Middle frontal gyrus (tissue), 1 donor: Measurements from ENCODE around the gene RPS5.
"Not testable (repeated sequence)": the region's sequence is repeated elsewhere in the genome, so short reads cannot be mapped to it uniquely, and the experiment has no call there.

ENCODE experiments used
- DNase-seq: peaks from one replicate; pipeline ENCODE4 v3.0.0-alpha.2; 2015; ENCODE audit warnings: low spot score; ENCODE audit errors: extremely low spot score

RPS5 gene

DNA sequence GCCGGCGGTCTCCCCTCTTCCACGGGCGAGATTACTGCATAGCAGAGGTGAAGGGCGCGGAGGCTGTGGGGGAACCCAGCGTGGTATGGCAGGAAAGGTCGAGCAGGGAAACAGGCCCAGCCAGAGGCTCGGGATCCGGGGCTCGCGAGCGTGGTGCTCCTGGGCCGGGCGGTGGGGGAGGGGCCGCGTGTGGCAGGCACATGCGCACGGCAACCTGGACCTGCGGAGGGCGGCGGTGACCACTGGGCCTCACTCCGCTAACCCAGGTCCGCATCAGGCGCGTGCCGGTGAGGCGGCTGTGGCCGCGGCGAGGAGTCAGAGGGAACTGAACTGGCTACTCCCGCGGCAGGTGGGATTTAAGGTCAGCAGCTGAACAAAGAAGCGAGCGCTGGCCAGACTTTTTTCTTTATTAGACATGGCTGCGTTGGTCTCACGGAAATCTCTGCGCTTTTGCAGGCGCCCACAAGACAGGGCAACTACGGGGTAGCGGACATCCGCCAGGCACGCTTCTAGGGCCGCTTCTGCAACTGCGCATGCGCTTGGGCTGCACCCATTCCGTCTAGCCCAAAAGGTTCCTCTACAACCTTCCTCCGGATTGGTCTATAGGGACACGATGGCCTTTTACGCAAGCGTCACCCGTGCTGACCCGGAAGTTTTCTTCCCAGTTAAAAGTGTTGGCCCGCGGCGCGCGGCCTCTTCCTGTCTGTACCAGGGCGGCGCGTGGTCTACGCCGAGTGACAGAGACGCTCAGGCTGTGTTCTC, at the start of gene RPS5:
RPS5 (plus strand) TSS at position 694 of the 762 bp plus-strand sequence. CDS start 869 bp downstream, outside the sequence.
- peak; percentile 99 for DNase-seq

DNA sequence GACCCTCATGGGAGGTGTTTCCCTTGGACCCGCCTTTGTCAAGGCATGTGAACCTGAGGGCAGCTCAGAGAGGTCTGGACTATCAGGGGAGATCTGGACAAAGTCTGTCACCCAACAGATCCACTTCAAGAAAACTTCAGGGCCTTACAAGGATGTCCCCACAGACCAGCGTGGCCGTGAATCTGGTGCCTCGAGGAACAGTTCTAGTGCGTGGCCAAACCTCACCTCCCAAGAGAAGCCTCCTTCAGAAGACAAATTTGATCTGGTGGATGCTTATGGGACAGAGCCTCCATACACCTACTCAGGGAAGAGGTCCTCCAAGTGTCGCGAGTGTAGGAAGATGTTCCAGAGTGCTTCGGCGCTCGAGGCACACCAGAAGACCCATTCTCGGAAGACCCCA, 48.7 kb upstream of the RPS5 start:
- DNase-seq: no peak

DNA sequence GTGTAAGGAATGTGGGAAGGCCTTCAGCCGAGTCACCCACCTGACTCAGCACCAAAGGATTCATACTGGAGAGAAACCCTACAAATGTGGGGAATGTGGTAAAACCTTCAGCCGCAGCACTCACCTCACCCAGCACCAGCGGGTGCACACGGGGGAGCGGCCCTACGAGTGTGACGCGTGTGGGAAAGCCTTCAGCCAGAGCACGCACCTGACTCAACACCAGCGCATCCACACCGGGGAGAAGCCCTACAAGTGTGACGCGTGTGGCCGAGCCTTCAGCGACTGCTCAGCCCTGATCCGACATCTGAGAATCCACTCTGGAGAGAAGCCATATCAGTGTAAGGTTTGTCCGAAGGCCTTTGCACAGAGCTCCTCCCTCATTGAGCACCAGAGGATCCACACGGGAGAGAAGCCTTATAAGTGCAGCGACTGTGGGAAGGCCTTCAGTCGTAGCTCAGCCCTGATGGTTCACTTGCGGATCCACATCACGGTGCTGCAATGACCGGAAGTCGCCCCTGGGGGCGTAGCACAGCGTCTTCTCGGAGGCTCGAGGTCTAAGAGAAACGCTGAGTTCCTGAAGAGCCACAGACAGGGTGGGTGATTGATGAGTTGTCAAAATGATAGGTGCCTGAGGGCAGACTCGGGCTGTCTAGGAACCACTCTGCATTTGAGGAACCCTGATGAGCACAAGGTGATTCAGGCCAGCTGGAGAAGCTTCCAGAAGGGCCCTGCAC, 48.1 kb upstream of the RPS5 start:
- DNase-seq: no peak

DNA sequence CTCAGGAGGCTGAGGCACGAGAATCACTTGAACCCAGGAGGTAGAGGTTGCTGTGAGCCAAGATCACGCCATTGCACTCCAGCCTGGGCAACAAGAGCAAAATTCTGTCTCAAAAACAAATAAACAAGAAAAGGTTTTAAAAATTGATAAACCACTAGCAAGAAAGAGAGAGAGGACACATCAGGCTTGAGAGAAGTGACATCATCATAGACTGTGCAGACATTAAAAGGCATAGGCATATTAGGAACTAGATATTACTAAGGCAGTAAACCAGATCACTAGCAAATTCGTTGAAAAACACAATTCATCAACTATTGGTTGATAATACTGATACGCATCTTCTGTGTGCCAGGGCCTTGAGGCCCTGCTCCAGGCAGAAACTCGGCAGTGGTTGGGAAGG, 41.5 kb upstream of the RPS5 start:
- DNase-seq: no peak

DNA sequence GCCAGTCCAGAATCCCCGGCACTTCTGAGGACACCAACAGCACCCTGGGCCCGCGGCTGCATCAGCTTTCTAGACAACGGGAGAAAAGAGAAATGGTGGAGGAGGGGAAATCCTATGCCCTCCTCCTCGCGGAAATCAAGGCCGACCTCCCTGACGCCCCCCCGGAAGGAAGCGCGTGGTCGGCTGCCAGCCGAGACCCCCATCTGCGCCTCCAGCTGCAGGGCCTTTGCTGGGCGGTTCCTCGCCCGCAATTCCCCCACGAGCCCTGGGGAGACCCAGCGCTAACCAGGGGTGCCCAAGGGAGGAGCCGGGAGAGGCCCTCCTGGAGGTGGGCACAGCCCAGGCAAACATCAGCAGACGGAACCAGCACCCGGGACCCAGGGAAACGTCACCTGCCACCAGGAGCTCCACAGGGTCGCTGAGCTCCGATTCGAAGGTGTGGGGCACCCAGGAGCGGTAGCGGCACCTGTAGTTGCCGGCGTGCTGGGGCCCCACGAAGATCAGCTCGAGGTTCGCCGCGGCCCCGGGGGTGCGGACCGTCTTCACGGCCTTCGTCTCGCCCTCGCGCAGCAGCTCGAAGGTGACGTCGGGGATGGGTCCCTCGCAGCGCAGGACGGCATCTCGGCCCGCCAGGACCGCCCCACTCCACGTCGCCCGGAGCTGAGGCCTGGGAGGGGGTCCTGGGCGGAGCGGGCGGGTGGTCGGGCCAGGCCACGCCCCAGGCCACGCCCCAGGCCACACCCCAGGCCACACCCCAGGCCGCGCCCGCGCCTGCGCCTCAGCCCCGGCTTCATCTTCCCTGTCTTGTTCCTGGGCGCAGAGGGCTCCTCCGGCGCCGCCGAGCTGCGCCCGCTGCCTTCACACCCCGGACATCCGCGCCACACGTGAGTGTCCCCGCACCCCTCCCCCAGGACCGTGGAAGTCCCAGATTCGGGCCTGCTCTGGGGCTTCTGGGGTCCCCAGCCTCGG, 39.8 kb upstream of the RPS5 start:
- peak; percentile 54 for DNase-seq

DNA sequence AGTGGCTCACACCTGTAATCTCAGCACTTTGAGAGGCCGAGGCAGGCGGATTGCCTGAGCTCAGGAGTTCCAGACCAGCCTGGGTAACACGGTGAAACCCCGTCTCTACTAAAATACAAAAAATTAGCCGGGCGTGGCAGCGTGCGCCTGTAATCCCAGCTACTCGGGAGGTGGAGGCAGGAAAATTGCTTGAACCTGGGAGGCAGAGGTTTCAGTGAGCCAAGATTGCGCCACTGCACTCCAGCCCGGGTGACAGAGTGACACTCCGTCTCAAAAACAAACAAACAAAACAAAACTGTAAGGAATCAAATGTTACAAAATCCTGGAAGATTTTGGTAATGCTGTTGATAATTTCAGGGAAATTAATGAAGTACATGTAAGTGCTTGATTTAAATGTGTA, 39.0 kb upstream of the RPS5 start:
- DNase-seq: not testable (repeated sequence)

DNA sequence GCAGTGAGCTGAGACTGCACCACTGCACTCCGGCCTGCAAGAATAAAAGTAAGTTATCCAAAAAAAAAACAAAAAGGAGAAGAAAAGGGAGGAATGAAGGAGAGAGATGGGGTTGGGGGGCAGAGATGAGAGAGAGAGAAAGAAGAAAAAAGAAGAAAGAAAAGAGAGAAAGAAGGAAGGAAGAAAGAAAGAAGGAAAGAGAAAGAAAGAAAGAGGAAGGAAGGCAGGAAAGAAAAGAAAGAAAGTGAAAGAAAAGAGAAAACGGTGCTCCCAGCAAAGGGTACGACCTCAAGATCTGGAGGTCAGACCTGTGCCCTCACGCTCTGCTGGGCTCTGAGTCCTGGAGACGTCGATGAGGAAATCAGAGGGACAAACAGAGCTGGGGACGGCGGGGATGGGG, 37.5 kb upstream of the RPS5 start:
- DNase-seq: no peak

DNA sequence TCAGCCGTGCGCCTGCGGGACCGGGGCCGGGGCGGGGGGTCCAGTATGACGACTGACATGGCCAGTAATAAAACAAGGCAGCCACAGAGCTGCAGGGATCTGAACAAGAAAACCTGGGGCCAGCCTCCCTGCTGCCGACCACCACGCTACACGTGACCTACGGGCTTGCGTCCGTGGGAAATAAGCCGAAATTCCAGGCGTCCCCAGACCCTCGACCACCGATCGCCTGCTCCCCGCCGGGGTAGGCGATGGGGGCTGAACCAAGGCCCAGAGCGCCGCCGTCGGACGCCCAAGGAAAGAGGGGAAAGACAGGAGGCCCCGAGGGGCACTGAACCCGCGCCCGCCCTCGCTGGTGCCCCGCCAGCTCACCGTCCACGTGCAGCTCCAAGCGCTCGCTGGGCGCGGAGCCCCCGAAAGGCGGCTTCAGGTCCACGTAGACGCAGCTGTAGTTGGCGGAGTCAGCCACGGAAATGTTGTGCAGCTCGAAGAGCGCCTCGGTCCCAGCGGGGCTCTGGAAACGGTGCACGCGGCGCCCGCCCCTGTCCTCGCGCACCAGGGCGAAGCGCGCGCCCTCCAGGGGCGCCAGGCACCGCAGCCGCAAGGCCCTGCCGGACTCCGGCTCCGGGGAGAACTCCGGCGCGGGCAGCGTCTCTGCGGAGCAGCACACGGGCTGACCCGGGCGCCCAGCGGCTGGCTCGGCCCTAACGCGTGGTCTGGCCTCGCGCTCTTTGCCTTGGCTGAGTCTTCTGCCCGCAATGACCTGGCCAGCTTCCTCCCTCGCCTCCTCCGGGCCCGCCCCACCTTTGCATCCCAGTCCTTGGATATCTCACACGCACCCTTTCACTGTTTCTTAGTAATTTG, 36.8 kb upstream of the RPS5 start:
- no peak for DNase-seq

DNA sequence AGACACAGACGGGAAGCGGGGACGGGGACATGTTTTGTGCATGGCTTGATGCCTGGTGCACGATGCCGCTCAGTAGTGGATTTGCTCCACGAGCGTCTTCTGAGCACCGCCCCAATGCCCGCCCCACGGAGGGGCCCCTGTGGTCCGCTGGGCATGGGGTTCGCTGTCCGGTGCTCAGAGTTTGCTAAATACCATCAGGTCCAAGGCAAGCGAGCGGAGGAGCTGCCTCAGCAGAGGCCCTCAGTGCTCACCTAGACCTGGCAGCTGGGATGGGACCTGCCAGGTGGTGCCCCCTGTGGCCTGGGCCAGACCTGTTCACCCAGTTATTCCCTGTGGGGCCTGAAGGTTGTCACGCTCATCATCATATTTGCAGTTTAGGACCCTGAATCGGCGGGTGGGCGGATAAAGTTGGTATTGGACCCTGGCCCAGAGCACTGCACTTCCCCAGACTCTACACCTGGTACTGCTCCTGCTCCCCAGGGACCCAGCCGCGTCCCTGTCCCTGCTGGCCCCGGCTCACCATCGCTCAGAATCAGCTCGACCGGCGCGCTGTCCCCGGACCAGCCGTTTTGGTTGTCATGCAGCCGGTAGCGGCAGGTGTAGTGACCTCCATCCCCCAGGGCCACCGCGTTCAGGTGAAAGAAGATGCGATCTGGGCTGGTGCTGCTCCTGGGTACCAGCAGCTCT, 36.1 kb upstream of the RPS5 start:
- DNase-seq: no peak

DNA sequence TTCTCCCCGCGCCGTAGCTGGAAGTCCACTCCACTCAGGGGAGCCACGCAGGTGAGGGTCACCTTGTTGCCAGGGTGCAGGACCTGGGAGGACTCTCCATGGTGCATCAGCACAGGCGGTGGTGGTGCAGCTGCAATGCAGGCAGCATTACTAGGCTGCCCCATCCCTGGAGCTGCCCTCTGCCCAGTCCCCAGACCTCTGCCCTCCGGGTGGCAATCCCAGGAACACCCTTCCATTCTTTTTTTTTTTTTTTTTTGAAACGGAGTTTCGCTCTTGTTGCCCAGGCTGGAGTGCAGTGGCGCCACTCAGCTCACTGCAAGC, 35.6 kb upstream of the RPS5 start:
- no peak for DNase-seq

DNA sequence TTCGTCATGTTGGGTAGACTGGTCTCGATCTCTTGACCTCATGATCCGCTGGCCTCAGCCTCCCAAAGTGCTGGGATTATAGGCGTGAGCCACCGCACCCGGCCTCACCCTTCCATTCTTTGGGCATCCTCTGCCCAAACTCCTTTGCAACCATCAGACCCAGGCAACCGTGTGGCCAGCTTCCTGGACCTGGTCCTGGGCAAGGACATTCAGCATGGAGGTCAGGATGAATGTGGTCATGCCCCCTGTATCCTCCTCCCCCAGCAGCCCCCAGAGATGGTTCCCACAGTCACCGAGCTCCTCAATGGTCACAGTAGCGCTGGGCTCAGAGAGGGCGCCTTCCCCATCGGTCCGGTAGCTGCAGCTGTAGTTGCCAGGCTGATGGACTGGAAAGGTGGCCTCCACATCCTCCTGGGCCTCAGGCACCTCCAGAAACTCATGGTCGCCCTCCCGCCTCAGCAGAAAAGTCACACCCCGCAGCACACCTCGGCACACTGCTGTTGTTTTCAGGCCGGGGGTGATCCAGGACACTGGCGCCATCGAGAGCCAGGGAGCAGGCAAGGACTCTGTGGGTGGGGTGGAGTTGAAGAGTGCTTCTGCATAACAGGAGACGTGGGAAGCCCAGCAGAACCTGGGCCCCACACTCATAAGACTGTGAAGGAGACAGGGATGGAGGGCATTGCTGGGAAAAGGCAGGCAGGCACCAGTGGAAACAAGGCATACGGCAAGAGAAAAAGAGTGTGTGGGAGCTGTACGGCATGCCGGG, 34.9 kb upstream of the RPS5 start:
- DNase-seq: no peak

DNA sequence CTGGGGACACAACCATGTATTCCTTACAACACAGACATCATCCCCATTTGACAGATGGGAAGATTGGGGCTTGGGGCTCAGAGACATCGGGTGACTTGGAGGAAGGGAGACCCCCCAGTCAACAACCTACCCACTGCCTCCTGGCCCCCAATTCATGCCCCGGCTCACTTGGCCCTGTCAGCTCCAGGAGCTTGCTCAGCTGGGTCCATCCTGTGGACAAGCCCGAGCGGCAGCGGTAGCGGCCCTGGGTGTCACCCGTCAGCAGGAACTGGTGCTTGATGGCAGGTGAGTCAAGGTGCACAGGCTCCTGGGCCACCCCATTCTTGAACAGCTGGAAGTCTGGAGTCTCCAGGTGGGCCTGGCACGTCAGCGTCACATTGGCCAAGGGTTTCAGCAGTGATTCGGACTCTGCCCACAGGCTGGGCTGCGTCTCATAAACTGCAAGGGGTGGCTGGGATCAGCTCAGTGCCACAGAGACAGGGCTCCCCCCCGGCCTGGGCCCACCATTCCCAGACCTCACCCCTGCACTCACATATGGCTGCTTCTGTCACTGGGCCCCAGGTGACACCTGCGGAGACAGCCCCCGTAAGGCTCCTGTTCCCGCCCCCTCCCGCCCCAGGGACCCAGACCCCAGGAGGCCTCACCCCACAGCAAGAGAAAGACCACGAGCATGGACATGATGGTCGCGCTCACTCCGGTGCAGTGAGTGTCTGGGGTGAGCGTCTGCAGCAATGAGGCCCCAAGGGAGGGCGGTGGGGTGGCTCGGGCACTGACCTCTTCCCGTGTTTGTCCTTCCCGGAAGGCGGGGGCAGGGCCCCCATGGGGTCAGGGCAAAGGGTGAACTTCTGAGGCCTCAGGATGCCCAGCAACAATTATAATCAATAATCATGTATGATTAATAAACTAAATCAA, 34.1 kb upstream of the RPS5 start, which contains the start of gene A1BG:
A1BG (minus strand) TSS at position 733 of the 912 bp plus-strand sequence; CDS start at position 678, 55 bp downstream.
- no peak for DNase-seq

DNA sequence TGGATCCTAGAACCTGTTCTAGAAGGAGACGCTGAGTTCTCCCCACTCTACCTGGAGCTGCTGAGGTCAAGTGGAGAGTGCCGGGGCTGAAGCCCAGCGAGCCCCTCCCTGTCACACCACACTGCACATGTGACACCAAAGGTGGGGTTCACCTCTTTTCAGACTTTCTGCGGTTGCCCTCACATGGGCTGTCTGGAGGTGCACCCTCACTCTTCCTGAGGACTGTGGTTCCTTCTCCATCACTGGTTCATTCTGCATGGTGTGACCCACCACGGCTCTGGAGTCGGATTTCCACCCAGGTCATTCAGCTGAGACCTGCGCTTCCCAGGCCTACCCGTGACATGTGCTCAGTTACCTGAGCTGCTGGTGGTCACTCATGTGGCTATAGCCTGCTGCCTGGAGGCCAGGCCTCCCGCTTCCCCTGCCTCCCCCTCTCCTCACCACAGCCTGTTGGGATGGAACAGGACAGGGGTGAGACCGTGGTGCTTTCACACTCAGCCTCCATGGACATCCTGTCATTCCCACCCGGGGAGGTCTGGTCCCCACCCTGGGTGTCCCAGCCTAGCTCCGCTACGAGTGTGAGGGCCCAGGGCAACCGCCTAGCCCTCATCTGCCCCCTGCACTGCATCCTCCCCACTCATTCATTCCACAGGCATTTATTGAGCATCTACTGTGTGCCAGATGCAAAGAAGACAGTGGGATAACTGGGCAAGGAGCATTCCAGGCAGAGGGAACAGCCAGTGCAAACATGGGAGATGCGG, 33.2 kb upstream of the RPS5 start:
- no peak for DNase-seq

DNA sequence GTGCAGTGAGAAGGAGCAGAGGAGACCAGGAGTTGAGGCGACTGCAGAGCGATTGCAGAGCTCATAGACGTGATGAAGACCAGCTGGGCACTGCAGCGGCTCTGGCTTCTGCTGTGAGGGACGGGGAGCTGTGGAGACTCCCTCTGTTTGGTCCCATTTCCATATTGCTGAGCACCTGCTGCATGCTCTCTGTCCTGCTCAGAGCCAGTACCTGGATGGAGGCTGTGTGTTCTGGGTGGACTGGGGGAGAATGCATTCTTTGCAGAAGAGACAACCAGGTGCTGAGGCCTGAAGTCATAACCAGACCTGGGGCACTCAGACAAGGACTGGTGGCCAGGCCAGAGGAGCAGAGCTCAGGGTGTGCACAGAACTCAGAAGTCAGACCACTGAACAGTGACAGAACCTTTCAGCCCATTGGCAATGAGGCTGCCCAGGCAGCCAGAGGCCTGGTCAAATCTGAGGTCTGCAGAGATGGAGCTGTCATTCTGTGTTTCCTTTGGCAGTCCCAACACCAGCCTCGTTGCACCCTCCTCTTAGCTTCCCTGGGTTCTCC, 32.5 kb upstream of the RPS5 start:
- no peak for DNase-seq

DNA sequence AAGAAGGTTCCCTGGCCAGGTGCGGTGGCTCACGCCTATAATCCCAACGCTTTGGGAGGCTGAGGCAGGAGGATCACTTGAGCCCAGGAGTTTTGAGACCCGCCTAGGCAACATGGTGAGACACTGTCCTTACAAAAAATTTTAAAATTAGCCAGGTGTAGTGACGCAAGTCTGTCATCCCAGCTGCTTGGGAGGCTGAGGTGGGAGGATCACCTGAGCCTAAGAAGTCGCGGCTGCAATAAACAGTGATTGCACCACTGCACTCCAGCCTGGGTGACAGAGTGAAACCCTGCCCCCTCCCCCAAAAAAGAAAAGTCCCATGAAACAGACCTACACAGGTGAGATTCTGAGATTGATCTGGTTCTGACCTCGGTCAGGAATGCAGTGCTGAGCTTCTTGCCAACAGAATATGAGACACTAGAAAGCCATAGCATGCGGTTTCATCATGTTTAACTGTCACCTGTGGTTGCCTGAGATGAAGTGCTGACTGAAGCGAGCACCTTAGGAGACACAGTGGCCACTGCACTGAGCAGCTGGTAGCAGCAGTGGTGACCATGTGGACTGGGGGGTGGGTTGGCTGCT, 31.8 kb upstream of the RPS5 start:
- DNase-seq: no peak

DNA sequence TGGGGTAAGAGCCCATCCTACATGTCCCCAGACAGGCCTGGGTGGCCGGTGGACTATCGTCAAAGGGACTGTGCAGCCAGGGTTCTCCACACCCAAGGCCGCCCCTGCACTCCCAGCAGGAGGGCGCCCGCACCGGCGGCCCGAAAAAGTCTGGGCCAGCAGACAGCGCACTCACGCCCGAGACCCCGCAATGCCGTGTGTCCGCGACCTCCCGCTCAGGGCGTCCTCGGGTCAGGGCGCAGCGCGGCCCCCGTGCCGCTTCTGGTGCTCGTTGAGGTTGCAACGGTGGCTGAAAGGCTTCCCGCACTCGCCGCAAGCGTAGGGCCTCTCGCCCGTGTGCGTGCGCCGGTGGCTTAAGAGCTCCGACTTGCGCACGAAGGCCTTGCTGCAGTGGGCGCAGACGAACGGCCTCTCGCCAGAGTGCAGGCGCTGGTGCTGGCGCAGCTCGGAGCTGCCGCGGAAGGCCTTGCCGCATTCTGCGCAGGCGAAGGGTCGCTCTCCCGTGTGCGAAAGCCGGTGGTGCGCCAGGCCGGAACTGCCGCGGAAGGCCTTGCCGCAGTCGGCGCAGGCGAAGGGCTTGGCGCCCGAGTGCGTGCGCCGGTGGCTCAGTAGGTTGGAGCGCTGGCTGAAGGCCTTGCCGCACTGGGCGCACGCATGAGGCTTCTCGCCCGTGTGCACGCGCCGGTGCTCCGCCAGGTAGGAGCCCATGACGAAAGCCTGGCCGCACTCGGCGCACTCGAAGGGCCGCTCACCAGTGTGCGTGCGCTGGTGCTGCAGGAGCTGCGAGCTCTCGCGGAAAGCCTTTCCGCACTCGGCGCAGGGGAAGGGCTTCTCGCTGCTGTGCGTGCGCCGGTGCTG, 30.9 kb upstream of the RPS5 start:
- DNase-seq: no peak
